Muscle layer of duodenum (tissue), 2 donors: ENCODE data around the gene GPR156.

Source experiments
- H3K27ac ChIP-seq: one replicate; pipeline ENCODE4 v1.7.0; 2013; ENCODE audit warnings: mild to moderate bottlenecking, low read length
- H3K27me3 ChIP-seq: one replicate; pipeline ENCODE4 v1.7.0; 2013; ENCODE audit warnings: low read depth, mild to moderate bottlenecking, control low read depth, low read length
- H3K36me3 ChIP-seq, 2 donors: one replicate each; pipeline ENCODE4 v1.7.0; 2013; ENCODE audit warnings: low read length in 2 of 2, control low read depth in 1 of 2, mild to moderate bottlenecking in 1 of 2; ENCODE audit not compliant: insufficient read depth in 2 of 2, control insufficient read depth in 1 of 2
- H3K4me1 ChIP-seq, 2 donors: one replicate each; pipeline ENCODE4 v1.7.0; 2013; ENCODE audit warnings: low read length in 2 of 2, mild to moderate bottlenecking in 2 of 2, control low read depth in 1 of 2, moderate library complexity in 1 of 2; ENCODE audit not compliant: insufficient read depth in 2 of 2, control insufficient read depth in 1 of 2
- H3K4me3 ChIP-seq, 2 donors: one replicate each; pipeline ENCODE4 v1.7.0; 2013; ENCODE audit warnings: low read length in 2 of 2, low read depth in 1 of 2, mild to moderate bottlenecking in 1 of 2
- H3K9me3 ChIP-seq, 2 donors: one replicate each; pipeline ENCODE4 v1.7.0; 2013; ENCODE audit warnings: low read length in 2 of 2, control low read depth in 1 of 2, mild to moderate bottlenecking in 1 of 2; ENCODE audit not compliant: control insufficient read depth in 1 of 2
- donor health status: healthy.

GPR156 gene

DNA sequence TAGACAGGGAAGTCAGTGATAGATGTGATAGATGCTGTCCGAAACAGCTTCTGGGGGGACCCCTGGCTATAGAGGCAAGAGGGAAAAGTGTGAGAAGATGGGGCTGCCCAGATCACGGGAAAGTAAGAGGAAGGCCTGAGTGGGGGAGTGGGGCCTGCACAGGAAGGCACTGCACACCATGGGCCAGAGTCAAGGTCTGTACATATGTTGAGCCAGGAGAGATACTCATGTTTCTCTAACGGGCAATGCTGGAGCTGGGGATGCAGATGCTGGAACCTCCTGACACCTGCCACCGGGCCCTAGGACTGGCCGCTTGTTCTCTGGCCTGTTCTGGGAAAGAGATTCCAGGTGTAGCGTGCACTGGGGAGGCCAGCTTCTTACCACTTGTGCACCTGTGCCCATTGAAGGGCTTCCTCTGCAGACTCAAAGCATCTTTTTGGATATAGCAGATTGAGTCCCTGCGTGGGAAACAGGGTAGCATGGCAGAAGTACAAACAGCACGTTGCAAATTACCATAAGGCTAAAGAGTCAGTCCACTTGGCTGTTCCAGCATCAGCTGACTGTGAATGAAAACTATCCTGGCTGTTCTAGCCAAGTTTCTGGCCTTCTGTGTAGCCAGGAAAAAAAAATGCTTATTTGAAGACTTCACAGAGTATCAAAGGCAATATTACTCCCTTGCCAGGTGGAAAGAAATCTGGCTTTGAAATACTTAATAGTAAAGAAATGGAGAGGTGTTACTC, 113.7 kb downstream of the GPR156 start:
- no peaks in the 10 kb centered on the region for H3K36me3 ChIP-seq
- no peak overlapping the region for H3K4me3 ChIP-seq
- H3K27ac ChIP-seq: no peak overlapping the region
- no peaks in the 10 kb centered on the region for H3K9me3 ChIP-seq
- no peaks in the 10 kb centered on the region for H3K27me3 ChIP-seq
- H3K4me1 ChIP-seq: no peaks in the 10 kb centered on the region

DNA sequence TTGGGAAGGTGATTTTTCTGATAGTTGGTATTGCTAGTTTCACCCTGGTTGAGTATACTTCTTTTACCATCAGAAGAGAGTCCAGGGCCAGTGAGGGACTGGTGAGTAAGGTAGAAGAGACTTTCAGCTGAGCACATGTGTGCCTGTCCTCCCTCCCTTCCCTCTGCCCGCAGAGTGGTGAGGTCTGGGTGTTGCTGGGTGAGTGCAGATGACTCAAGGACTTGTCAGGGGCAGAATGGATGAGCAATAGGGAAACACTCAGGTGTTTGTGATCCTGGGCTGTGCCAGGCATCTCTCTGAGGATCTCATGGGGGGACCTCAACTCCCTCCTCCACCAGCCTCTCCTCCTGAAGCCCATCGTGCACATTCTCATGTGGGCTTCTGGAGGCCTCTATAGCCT, 114.8 kb downstream of the GPR156 start:
- Histone ChIP-seq H3K27ac (no peak overlapping the region), H3K36me3 (no peaks in the 10 kb centered on the region), H3K4me3 (no peak overlapping the region), H3K4me1 (no peaks in the 10 kb centered on the region), H3K9me3 (no peaks in the 10 kb centered on the region), H3K27me3 (no peaks in the 10 kb centered on the region)

DNA sequence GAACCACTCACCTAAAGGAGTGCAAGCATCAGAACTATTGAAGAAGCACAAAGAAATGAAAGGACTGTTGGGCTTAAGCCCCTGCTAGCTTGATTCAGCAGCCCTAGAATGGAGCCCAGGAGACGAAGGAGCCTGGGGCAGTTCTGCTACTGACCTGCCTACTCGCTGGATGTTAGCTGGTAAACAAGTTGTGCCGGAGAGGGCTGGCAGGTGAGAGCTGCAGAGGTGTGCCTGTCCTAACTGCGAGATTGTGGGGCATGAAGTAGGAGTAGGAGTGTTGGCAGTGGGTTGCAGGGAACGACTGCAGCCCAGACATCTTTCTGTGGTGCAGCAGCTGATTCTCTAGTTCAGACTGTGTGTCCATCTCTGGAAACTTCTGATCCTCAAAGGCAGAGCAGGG, 115.6 kb downstream of the GPR156 start:
- no peaks in the 10 kb centered on the region for H3K27me3 ChIP-seq
- H3K4me3 ChIP-seq: no peak overlapping the region
- no peak overlapping the region for H3K27ac ChIP-seq
- no peaks in the 10 kb centered on the region for H3K36me3 ChIP-seq
- H3K9me3 ChIP-seq: no peaks in the 10 kb centered on the region
- no peaks in the 10 kb centered on the region for H3K4me1 ChIP-seq

DNA sequence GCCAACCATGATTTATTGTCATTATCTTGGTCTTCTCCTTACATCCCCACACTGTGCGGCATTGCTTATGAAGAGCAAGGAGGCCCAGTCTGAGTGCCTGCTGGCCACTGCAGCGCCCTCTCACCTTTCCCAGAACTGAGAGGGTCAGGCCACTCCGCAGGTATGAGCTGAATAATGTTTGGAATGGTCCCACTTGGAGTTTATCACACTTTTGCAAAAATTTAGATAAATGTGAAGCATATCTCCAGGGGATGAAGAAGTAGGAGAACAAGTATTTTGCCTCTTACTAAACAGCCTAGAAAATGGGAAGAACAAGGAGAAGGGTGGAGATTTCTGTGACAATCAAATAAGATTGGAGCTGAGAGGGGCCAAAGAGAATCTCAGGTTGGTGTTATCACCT, 116.4 kb downstream of the GPR156 start:
- no peaks in the 10 kb centered on the region for H3K36me3 ChIP-seq
- no peaks in the 10 kb centered on the region for H3K4me1 ChIP-seq
- H3K4me3 ChIP-seq: no peak overlapping the region
- H3K27me3 ChIP-seq: no peaks in the 10 kb centered on the region
- no peak overlapping the region for H3K27ac ChIP-seq
- H3K9me3 ChIP-seq: no peaks in the 10 kb centered on the region

DNA sequence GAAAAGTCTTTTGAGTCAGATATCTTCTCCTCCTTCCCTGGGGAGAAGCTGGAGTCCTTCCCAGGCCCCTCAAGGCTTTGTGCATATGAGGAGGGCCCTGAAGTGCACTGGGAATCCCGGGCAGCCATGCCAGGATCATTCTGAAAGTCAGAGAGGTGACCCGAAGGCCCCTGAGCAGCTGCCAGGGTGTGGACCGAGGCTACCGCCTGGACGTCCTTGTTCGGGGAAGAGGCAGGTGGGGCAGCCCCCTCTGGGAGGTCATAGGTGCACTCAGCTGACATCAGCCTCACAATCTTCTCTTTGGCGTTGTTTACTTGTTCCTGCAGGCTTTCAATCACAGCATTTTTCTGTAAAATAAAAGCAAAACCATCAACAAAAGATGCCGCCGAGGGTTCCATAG, 117.0 kb downstream of the GPR156 start:
- Histone ChIP-seq H3K4me3 (no peak overlapping the region), H3K27me3 (no peaks in the 10 kb centered on the region), H3K27ac (no peak overlapping the region), H3K9me3 (no peaks in the 10 kb centered on the region), H3K4me1 (no peaks in the 10 kb centered on the region), H3K36me3 (no peaks in the 10 kb centered on the region)

DNA sequence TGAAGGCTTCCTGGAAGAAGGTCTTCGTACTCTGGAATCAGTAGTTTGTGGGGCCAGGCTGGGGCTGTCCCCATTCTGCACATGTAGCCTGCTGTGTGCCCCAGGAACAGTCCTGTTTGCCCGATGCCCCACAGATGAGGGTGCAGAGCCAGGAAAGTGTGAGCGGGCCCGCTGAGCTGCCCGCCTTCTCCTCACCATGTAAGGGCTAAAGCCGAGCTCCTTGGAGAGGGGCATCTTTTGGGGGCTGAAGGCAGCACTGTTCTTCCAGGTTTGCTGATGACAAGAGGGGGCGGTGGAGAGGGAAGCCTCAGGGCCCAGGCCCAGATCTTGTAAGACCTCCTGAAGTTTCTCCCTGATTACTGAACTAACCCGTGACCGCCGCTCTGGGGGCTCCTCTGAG, 117.5 kb downstream of the GPR156 start:
- no peak overlapping the region for H3K27ac ChIP-seq

DNA sequence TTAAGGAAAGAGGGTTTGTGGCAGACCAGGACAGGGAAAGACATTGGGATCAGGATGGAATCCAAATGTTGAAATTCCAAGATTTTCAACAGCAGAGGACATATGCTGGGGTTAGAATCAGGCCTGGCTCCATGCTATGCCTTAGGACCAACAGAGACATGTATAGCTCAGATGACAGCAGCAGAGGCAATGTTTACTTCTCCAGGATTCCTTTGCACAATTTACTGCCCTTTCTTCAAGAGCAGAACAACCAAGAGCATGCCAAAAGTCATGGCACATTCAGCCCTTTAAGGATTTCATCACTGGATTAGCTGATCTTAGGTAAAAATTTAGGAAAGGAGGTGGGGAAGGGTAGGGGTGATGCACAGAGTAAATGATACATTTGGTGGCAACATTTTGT, 121.2 kb downstream of the GPR156 start:
- Histone ChIP-seq H3K36me3 (no peaks in the 10 kb centered on the region), H3K27me3 (no peaks in the 10 kb centered on the region), H3K4me3 (no peak overlapping the region), H3K4me1 (no peaks in the 10 kb centered on the region), H3K27ac (no peak overlapping the region), H3K9me3 (no peaks in the 10 kb centered on the region)

More for the DNA sequence above, 117.5 kb downstream of the GPR156 start:
- Histone ChIP-seq H3K36me3 (no peaks in the 10 kb centered on the region), H3K4me1 (no peaks in the 10 kb centered on the region), H3K9me3 (no peaks in the 10 kb centered on the region), H3K27me3 (no peaks in the 10 kb centered on the region), H3K4me3 (no peak overlapping the region)

DNA sequence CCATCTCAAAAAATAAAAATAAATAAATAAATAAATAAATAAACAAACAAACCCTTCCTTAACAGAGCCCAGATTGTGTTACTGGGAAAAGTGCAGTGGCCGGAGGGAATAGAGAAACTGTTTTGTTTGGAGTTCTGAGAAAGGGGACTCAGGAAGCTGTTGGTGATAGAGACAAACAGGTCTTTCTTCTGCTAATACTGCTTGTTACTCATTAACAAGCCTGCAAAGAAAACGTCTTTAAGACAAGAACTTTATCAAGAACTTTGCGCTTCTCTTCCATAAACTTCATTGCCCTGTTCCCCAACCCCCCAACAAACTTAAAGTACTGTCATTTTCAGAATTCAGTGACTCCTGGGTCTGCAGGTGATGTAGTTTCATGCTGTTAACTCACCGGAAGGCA, 122.0 kb downstream of the GPR156 start:
- no peak overlapping the region for H3K27ac ChIP-seq
- no peak overlapping the region for H3K4me3 ChIP-seq
- no peaks in the 10 kb centered on the region for H3K9me3 ChIP-seq
- H3K4me1 ChIP-seq: no peaks in the 10 kb centered on the region
- no peaks in the 10 kb centered on the region for H3K27me3 ChIP-seq
- H3K36me3 ChIP-seq: no peaks in the 10 kb centered on the region

DNA sequence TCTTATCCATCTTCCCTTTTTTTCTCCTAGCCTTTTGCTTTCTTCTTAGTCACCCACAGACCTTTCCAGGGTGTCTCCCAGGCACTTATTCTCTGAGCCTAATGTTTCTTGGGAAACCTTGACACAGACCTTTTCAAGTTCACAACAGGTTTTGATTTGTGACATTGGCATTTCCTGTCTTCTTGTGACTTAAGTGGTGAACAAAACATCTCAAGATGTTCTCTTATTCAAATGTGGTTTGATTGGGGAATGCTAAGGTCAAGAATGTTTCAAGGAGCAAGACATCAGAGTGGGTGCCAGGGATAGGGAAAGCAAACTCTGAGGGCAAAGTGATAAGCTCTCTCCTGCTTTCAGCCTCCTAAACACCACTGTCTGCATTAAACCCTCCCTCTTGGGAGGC, 122.6 kb downstream of the GPR156 start:
- Histone ChIP-seq H3K36me3 (no peaks in the 10 kb centered on the region), H3K4me3 (no peak overlapping the region), H3K27ac (no peak overlapping the region), H3K9me3 (no peaks in the 10 kb centered on the region), H3K4me1 (no peaks in the 10 kb centered on the region), H3K27me3 (no peaks in the 10 kb centered on the region)

DNA sequence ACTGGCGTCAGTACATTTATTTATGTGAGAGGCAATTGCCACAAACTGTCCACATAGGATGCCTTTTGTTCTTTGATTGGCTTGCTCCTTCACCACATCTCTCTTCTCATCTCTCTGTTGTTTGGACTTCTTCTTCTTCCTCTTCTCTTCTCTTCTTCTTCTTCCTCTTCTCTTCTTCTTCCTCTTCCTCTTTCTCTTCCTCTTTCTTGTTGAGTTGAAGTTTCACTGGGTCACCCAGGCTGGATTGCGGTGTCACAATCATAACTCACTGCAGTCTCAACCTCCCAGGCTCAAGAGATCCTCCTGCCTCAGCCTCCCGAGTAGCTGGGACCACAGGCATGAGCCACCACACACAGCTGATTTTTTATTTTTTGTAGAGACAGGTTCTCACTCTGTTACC, 123.1 kb downstream of the GPR156 start:
- H3K9me3 ChIP-seq: no peaks in the 10 kb centered on the region
- no peak overlapping the region for H3K4me3 ChIP-seq
- no peaks in the 10 kb centered on the region for H3K27me3 ChIP-seq
- H3K4me1 ChIP-seq: no peaks in the 10 kb centered on the region
- no peaks in the 10 kb centered on the region for H3K36me3 ChIP-seq
- no peak overlapping the region for H3K27ac ChIP-seq

DNA sequence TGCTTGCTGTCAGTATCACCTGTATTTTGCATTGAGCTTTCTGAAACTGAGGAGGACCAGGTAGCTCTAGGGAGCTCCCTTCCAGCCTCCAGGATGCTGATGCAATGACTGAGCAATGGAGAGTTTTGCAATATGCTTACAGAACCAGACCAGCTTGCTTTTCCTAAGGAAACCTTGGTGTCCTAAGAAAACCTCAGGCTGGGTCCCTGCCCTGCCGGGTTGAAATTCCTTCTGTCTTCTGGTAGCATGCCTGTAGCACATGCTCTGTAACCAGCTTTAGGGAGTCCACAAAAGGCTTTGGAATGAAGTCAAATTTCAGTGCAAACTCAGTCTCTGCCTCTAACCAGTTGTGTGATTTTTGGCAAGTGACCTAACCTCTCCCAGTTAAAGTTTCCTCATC, 125.0 kb downstream of the GPR156 start:
- no peak overlapping the region for H3K27ac ChIP-seq

DNA sequence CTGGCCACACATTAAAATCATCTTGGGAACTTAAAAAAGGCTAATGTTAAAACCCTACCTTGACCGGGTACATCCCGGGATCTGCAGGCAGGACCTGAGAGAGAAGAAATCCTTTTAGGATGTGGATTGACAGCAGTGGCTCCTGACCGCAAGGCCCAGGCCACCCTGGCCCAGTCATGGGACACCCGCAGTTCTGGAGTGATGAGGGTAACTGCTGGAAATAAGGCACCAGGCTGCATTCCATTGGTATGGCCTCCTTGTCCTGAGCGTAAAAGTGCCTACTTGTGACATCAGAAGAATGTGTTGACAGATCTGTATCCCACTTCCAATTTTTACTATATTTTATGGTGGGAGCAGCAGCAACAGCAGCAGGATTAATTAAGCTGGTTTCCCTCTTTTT, 127.3 kb downstream of the GPR156 start:
- no peaks in the 10 kb centered on the region for H3K4me1 ChIP-seq
- peaks cover 0 to 6% of the 10 kb centered on the region in 2 donors for H3K9me3 ChIP-seq
- H3K27me3 ChIP-seq: no peaks in the 10 kb centered on the region
- H3K36me3 ChIP-seq: no peaks in the 10 kb centered on the region
- H3K27ac ChIP-seq: no peak overlapping the region
- H3K4me3 ChIP-seq: no peak overlapping the region

More for the DNA sequence above, 125.0 kb downstream of the GPR156 start:
- no peaks in the 10 kb centered on the region for H3K4me1 ChIP-seq
- no peaks in the 10 kb centered on the region for H3K27me3 ChIP-seq
- H3K36me3 ChIP-seq: no peaks in the 10 kb centered on the region
- peaks cover 0 to 2% of the 10 kb centered on the region in 2 donors for H3K9me3 ChIP-seq
- no peak overlapping the region for H3K4me3 ChIP-seq
